Measurements from ENCODE around the gene RGP1. TPM values are rescaled to one million over a fixed set of nuclear protein-coding genes. Genes with fewer than 3 reads are reported as not detected.

RGP1 gene
- total RNA-seq, 1 donor, result 18.5 TPM

GRCh38 chr9:35760651-35761050, 11.6 kb downstream of the RGP1 start:
- peaks cover 2% of the 10 kb centered on the region for H4K20me1 ChIP-seq (ENCODE audit: insufficient read depth, low read length)
- H3K79me2 ChIP-seq (ENCODE audit: insufficient read depth, low read length), result no peaks in the 10 kb centered on the region
- peak overlapping the region; percentile 47 for H2AFZ ChIP-seq (ENCODE audit: low read length)
- no peak overlapping the region for H3K27ac ChIP-seq (ENCODE audit: low read depth, low read length)
- H3K36me3 ChIP-seq (ENCODE audit: insufficient read depth, low read length), result no peaks in the 10 kb centered on the region
- no peaks in the 10 kb centered on the region for H3K27me3 ChIP-seq (ENCODE audit: insufficient read depth, low read length)
- H3K4me2 ChIP-seq (ENCODE audit: insufficient read depth, low read length), result peak overlapping the region; percentile 8
- TF ChIP-seq CTCF (IDR thresholded peaks at IDR 0.05; ENCODE audit: extremely low read depth, low read depth, low read length), result no peak
- peaks cover 29% of the 10 kb centered on the region for H3K4me1 ChIP-seq (ENCODE audit: insufficient read depth, low read length)
- H3K9me3 ChIP-seq (ENCODE audit: low read depth, low read length), result no peaks in the 10 kb centered on the region
- H3K4me3 ChIP-seq (ENCODE audit: insufficient read depth, low read length), result no peak overlapping the region
- DNase-seq (ENCODE audit: insufficient read length, low spot score, missing footprints), result no peak

GRCh38 chr9:35763181-35763580, 14.1 kb downstream of the RGP1 start:
- H3K4me3 ChIP-seq (ENCODE audit: insufficient read depth, low read length), result no peak overlapping the region
- no peak overlapping the region for H3K27ac ChIP-seq (ENCODE audit: low read depth, low read length)
- H3K4me2 ChIP-seq (ENCODE audit: insufficient read depth, low read length), result no peak overlapping the region
- H3K9me3 ChIP-seq (ENCODE audit: low read depth, low read length), result no peaks in the 10 kb centered on the region
- no peak for DNase-seq (ENCODE audit: insufficient read length, low spot score, missing footprints)
- no peaks in the 10 kb centered on the region for H4K20me1 ChIP-seq (ENCODE audit: insufficient read depth, low read length)
- H3K27me3 ChIP-seq (ENCODE audit: insufficient read depth, low read length), result no peaks in the 10 kb centered on the region
- H3K4me1 ChIP-seq (ENCODE audit: insufficient read depth, low read length), result peaks cover 13% of the 10 kb centered on the region
- TF ChIP-seq CTCF (IDR thresholded peaks at IDR 0.05; ENCODE audit: extremely low read depth, low read depth, low read length), result no peak
- no peaks in the 10 kb centered on the region for H3K36me3 ChIP-seq (ENCODE audit: insufficient read depth, low read length)
- H3K79me2 ChIP-seq (ENCODE audit: insufficient read depth, low read length), result no peaks in the 10 kb centered on the region
- H2AFZ ChIP-seq (ENCODE audit: low read length), result no peak overlapping the region

GRCh38 chr9:35763803-35764202, 14.7 kb downstream of the RGP1 start:
- Histone ChIP-seq H3K79me2 (ENCODE audit: insufficient read depth, low read length) (no peaks in the 10 kb centered on the region), H2AFZ (ENCODE audit: low read length) (no peak overlapping the region), H3K4me2 (ENCODE audit: insufficient read depth, low read length) (no peak overlapping the region), H3K9me3 (ENCODE audit: low read depth, low read length) (no peaks in the 10 kb centered on the region), H4K20me1 (ENCODE audit: insufficient read depth, low read length) (no peaks in the 10 kb centered on the region), H3K27ac (ENCODE audit: low read depth, low read length) (no peak overlapping the region), H3K27me3 (ENCODE audit: insufficient read depth, low read length) (no peaks in the 10 kb centered on the region), H3K4me1 (ENCODE audit: insufficient read depth, low read length) (peaks cover 8% of the 10 kb centered on the region), H3K36me3 (ENCODE audit: insufficient read depth, low read length) (no peaks in the 10 kb centered on the region), H3K4me3 (ENCODE audit: insufficient read depth, low read length) (no peak overlapping the region)
- TF ChIP-seq CTCF (IDR thresholded peaks at IDR 0.05; ENCODE audit: extremely low read depth, low read depth, low read length), result no peak
- DNase-seq (ENCODE audit: insufficient read length, low spot score, missing footprints), result no peak

GRCh38 chr9:35766997-35767396, 17.9 kb downstream of the RGP1 start:
- no peak for TF ChIP-seq CTCF (IDR thresholded peaks at IDR 0.05; ENCODE audit: extremely low read depth, low read depth, low read length)
- Histone ChIP-seq H3K9me3 (ENCODE audit: low read depth, low read length) (no peaks in the 10 kb centered on the region), H3K4me1 (ENCODE audit: insufficient read depth, low read length) (peaks cover 11% of the 10 kb centered on the region), H3K27me3 (ENCODE audit: insufficient read depth, low read length) (peaks cover 5% of the 10 kb centered on the region), H3K36me3 (ENCODE audit: insufficient read depth, low read length) (no peaks in the 10 kb centered on the region), H4K20me1 (ENCODE audit: insufficient read depth, low read length) (no peaks in the 10 kb centered on the region), H2AFZ (ENCODE audit: low read length) (no peak overlapping the region), H3K4me3 (ENCODE audit: insufficient read depth, low read length) (no peak overlapping the region), H3K27ac (ENCODE audit: low read depth, low read length) (no peak overlapping the region), H3K79me2 (ENCODE audit: insufficient read depth, low read length) (no peaks in the 10 kb centered on the region), H3K4me2 (ENCODE audit: insufficient read depth, low read length) (no peak overlapping the region)
- no peak for DNase-seq (ENCODE audit: insufficient read length, low spot score, missing footprints)
